HG03039 (cell line): ENCODE data around the gene IL10.

Experiments used
- ATAC-seq: cut with Tn5 transposase; IDR thresholded peaks from one replicate; pipeline ENCODE4 v1.9.1; 2021; ENCODE audit warnings: mild to moderate bottlenecking, moderate library complexity; ENCODE audit not compliant: unreplicated experiment

IL10 gene

GRCh38 chr1:206772243-206772937 is at the start of gene IL10:
Gene IL10 (minus strand): TSS chr1:206772494. CDS start chr1:206772435, 59 bp downstream.
- ATAC-seq = no peak

- no peak for ATAC-seq
These were observed 49.2 kb upstream of the IL10 start for GRCh38 chr1:206821493-206821892.

GRCh38 chr1:206816390-206817287 is 44.3 kb upstream of the IL10 start:
- peak; percentile 49 for ATAC-seq

GRCh38 chr1:206814716-206815341 is 42.5 kb upstream of the IL10 start:
- no peak for ATAC-seq

- ATAC-seq = no peak
These were observed 40.2 kb upstream of the IL10 start for GRCh38 chr1:206812471-206812870.

- ATAC-seq = no peak
These were observed 37.3 kb upstream of the IL10 start for GRCh38 chr1:206809504-206810084.

GRCh38 chr1:206808615-206809014 is 36.3 kb upstream of the IL10 start:
- no peak for ATAC-seq

- no peak for ATAC-seq
These were observed 33.1 kb upstream of the IL10 start for GRCh38 chr1:206805357-206805756.

- ATAC-seq = no peak
These were observed 32.0 kb upstream of the IL10 start for GRCh38 chr1:206804156-206804737.

- peak; percentile 92 for ATAC-seq
These were observed 31.0 kb upstream of the IL10 start for GRCh38 chr1:206803221-206803730.

GRCh38 chr1:206802401-206802800 is 30.1 kb upstream of the IL10 start:
- ATAC-seq = no peak

- ATAC-seq = no peak
These were observed 29.2 kb upstream of the IL10 start for GRCh38 chr1:206801467-206801866.

- ATAC-seq = no peak
These were observed 28.6 kb upstream of the IL10 start for GRCh38 chr1:206800891-206801290.

GRCh38 chr1:206800411-206800810 is 28.1 kb upstream of the IL10 start:
- no peak for ATAC-seq

GRCh38 chr1:206799311-206799710 is 27.0 kb upstream of the IL10 start:
- ATAC-seq = no peak

GRCh38 chr1:206798384-206798996 is 26.2 kb upstream of the IL10 start:
- no peak for ATAC-seq

GRCh38 chr1:206797534-206798383 is 25.5 kb upstream of the IL10 start:
- ATAC-seq = no peak

- no peak for ATAC-seq
These were observed 24.7 kb upstream of the IL10 start for GRCh38 chr1:206796981-206797402.

GRCh38 chr1:206796116-206796515 is 23.8 kb upstream of the IL10 start:
- ATAC-seq = no peak
